ENCODE data around the gene MUC6. TPM values are rescaled to one million over a fixed set of nuclear protein-coding genes. Genes with fewer than 3 reads are reported as not detected.

MUC6 gene
- total RNA-seq, 1 experiment from 2014 or later: not detected

GRCh38 chr11:984546-984945 lies 52.0 kb downstream of the MUC6 start:
- H3K4me3 Mint-ChIP-seq (ENCODE audit: unreplicated experiment): no peak overlapping the region
- H3K27ac Mint-ChIP-seq (ENCODE audit: low read depth, unreplicated experiment): no peak overlapping the region
- H3K36me3 Mint-ChIP-seq (ENCODE audit: insufficient read depth, unreplicated experiment): peaks cover 67% of the 10 kb centered on the region
- BruUV-seq (replicated peaks): no TSS peak
- TF ChIP-seq CTCF (IDR thresholded peaks at IDR 0.05; ENCODE audit: unreplicated experiment): no peak
- H3K27me3 Mint-ChIP-seq (ENCODE audit: insufficient read depth, unreplicated experiment): no peaks in the 10 kb centered on the region
- intact Hi-C loops (cut with micrococcal nuclease): no loop called here
- CTCF ChIA-PET: no interaction called here
- no peaks in the 10 kb centered on the region for H3K9me3 Mint-ChIP-seq (ENCODE audit: unreplicated experiment)
- H3K4me1 Mint-ChIP-seq (ENCODE audit: insufficient read depth, unreplicated experiment): no peaks in the 10 kb centered on the region
- POLR2A ChIA-PET: no interaction called here
- DNase-seq (ENCODE audit: unreplicated experiment): no peak

GRCh38 chr11:981764-982163 lies 54.8 kb downstream of the MUC6 start:
- ChIA-PET POLR2A (interaction anchor here (0.5 kb wide), 1 partner anchor 79 kb away, joined by 3 read pairs; no protein-coding TSS in a partner anchor), CTCF (no interaction called here)
- Mint-ChIP-seq H3K27me3 (ENCODE audit: insufficient read depth, unreplicated experiment) (no peaks in the 10 kb centered on the region), H3K27ac (ENCODE audit: low read depth, unreplicated experiment) (no peak overlapping the region), H3K36me3 (ENCODE audit: insufficient read depth, unreplicated experiment) (peaks cover 62% of the 10 kb centered on the region), H3K4me1 (ENCODE audit: insufficient read depth, unreplicated experiment) (no peaks in the 10 kb centered on the region), H3K9me3 (ENCODE audit: unreplicated experiment) (no peaks in the 10 kb centered on the region), H3K4me3 (ENCODE audit: unreplicated experiment) (no peak overlapping the region)
- BruUV-seq (replicated peaks): no TSS peak
- no peak for TF ChIP-seq CTCF (IDR thresholded peaks at IDR 0.05; ENCODE audit: unreplicated experiment)
- intact Hi-C loops (cut with micrococcal nuclease): no loop called here
- no peak for DNase-seq (ENCODE audit: unreplicated experiment)

GRCh38 chr11:980438-981357 lies 55.8 kb downstream of the MUC6 start:
- Mint-ChIP-seq H3K4me3 (ENCODE audit: unreplicated experiment) (no peak overlapping the region), H3K27me3 (ENCODE audit: insufficient read depth, unreplicated experiment) (no peaks in the 10 kb centered on the region), H3K36me3 (ENCODE audit: insufficient read depth, unreplicated experiment) (peaks cover 56% of the 10 kb centered on the region), H3K4me1 (ENCODE audit: insufficient read depth, unreplicated experiment) (no peaks in the 10 kb centered on the region), H3K27ac (ENCODE audit: low read depth, unreplicated experiment) (no peak overlapping the region), H3K9me3 (ENCODE audit: unreplicated experiment) (no peaks in the 10 kb centered on the region)
- DNase-seq (ENCODE audit: unreplicated experiment): no peak
- intact Hi-C loops (cut with micrococcal nuclease): no loop called here
- no peak for TF ChIP-seq CTCF (IDR thresholded peaks at IDR 0.05; ENCODE audit: unreplicated experiment)
- ChIA-PET CTCF (no interaction called here), POLR2A (no interaction called here)
- no TSS peak for BruUV-seq (replicated peaks)

GRCh38 chr11:978781-979180 lies 57.7 kb downstream of the MUC6 start:
- DNase-seq (ENCODE audit: unreplicated experiment): no peak
- H3K27me3 Mint-ChIP-seq (ENCODE audit: insufficient read depth, unreplicated experiment): no peaks in the 10 kb centered on the region
- no peak overlapping the region for H3K4me3 Mint-ChIP-seq (ENCODE audit: unreplicated experiment)
- no peaks in the 10 kb centered on the region for H3K4me1 Mint-ChIP-seq (ENCODE audit: insufficient read depth, unreplicated experiment)
- CTCF ChIA-PET: no interaction called here
- peaks cover 54% of the 10 kb centered on the region for H3K36me3 Mint-ChIP-seq (ENCODE audit: insufficient read depth, unreplicated experiment)
- H3K9me3 Mint-ChIP-seq (ENCODE audit: unreplicated experiment): no peaks in the 10 kb centered on the region
- TF ChIP-seq CTCF (IDR thresholded peaks at IDR 0.05; ENCODE audit: unreplicated experiment): no peak
- POLR2A ChIA-PET: no interaction called here
- H3K27ac Mint-ChIP-seq (ENCODE audit: low read depth, unreplicated experiment): no peak overlapping the region
- intact Hi-C loops (cut with micrococcal nuclease): no loop called here
- BruUV-seq (replicated peaks): no TSS peak
